Trophoblast cell (in vitro differentiated cells and primary cell): ENCODE data around the gene SLC25A28.
A peak's percentile ranks its signal among the peaks of the same experiment; 100 is the strongest.

Source experiments
- DNase-seq, 2 donors: peaks; one replicate each; pipeline ENCODE4 v3.0.0-alpha.2; 2016
- H2AFZ ChIP-seq: 2 replicates; pipeline ENCODE4 v1.6.1; 2013; ENCODE audit warnings: low read length, moderate library complexity, mild to moderate bottlenecking; ENCODE audit not compliant: insufficient read depth, poor library complexity
- H2AK5ac ChIP-seq: 2 replicates; pipeline ENCODE4 v1.6.1; 2013; ENCODE audit warnings: mild to moderate bottlenecking, low read length
- H2BK120ac ChIP-seq: 2 replicates; pipeline ENCODE4 v1.6.1; 2013; ENCODE audit warnings: low read length, mild to moderate bottlenecking, moderate library complexity; ENCODE audit not compliant: insufficient read depth, poor library complexity
- H2BK12ac ChIP-seq: 2 replicates; pipeline ENCODE4 v1.6.1; 2013; ENCODE audit warnings: mild to moderate bottlenecking, low read length, moderate library complexity
- H2BK5ac ChIP-seq: 2 replicates; pipeline ENCODE4 v1.6.1; 2013; ENCODE audit warnings: low read length, low read depth, moderate library complexity, mild to moderate bottlenecking; ENCODE audit not compliant: poor library complexity
- H3K14ac ChIP-seq: 2 replicates; pipeline ENCODE4 v1.6.1; 2013; ENCODE audit warnings: mild to moderate bottlenecking, low read length
- H3K18ac ChIP-seq: 2 replicates; pipeline ENCODE4 v1.6.1; 2013; ENCODE audit warnings: mild to moderate bottlenecking, low read length
- H3K23ac ChIP-seq: 2 replicates; pipeline ENCODE4 v1.6.1; 2013; ENCODE audit warnings: low read length
- H3K27ac ChIP-seq: 2 replicates; pipeline ENCODE4 v1.5.1; 2013; ENCODE audit warnings: low read depth, mild to moderate bottlenecking, inconsistent platforms, low read length, moderate library complexity
- H3K27me3 ChIP-seq: 2 replicates; pipeline ENCODE4 v1.6.1; 2013; ENCODE audit warnings: inconsistent platforms, mild to moderate bottlenecking, low read length, moderate library complexity; ENCODE audit not compliant: insufficient read depth
- H3K36me3 ChIP-seq, 2 experiments: 1 replicate in 1 of 2; 2 replicates in 1 of 2; pipeline ENCODE4 v1.6.1; 2013; ENCODE audit warnings: low read length in 2 of 2, mild to moderate bottlenecking in 2 of 2, moderate library complexity in 1 of 2; ENCODE audit not compliant: insufficient read depth in 2 of 2, control insufficient read depth in 1 of 2
- H3K4ac ChIP-seq: 2 replicates; pipeline ENCODE4 v1.6.1; 2013; ENCODE audit warnings: low read depth, mild to moderate bottlenecking, low read length, moderate library complexity
- H3K4me1 ChIP-seq, 2 experiments: 1 replicate in 1 of 2; 2 replicates in 1 of 2; pipeline ENCODE4 v1.6.1; 2013; ENCODE audit warnings: low read length in 2 of 2, mild to moderate bottlenecking in 2 of 2, moderate library complexity in 1 of 2; ENCODE audit not compliant: insufficient read depth in 2 of 2, control insufficient read depth in 1 of 2
- H3K4me2 ChIP-seq: 2 replicates; pipeline ENCODE4 v1.6.1; 2013; ENCODE audit warnings: inconsistent platforms, mild to moderate bottlenecking, low read length, moderate library complexity
- H3K4me3 ChIP-seq: 2 replicates; pipeline ENCODE4 v1.5.1; 2013; ENCODE audit warnings: mild to moderate bottlenecking, low read depth, low read length, inconsistent platforms
- H3K79me1 ChIP-seq: one replicate; pipeline ENCODE4 v1.6.1; 2013; ENCODE audit warnings: low read length
- H3K79me2 ChIP-seq: 2 replicates; pipeline ENCODE4 v1.6.1; 2013; ENCODE audit warnings: low read length, mild to moderate bottlenecking; ENCODE audit not compliant: control insufficient read depth, insufficient read depth, poor library complexity
- H3K9ac ChIP-seq: 2 replicates; pipeline ENCODE4 v1.6.1; 2013; ENCODE audit warnings: mild to moderate bottlenecking, low read length
- H3K9me3 ChIP-seq: 2 replicates; pipeline ENCODE4 v1.6.1; 2013; ENCODE audit warnings: low read depth, mild to moderate bottlenecking, control low read depth, inconsistent platforms, low read length; ENCODE audit not compliant: insufficient read depth
- H4K12ac ChIP-seq: 2 replicates; pipeline ENCODE4 v1.6.1; 2013; ENCODE audit warnings: low read depth, mild to moderate bottlenecking, low read length, moderate library complexity
- H4K8ac ChIP-seq: 2 replicates; pipeline ENCODE4 v1.6.1; 2013; ENCODE audit warnings: low read depth, mild to moderate bottlenecking, low read length, moderate library complexity
- H4K91ac ChIP-seq: one replicate; pipeline ENCODE4 v1.6.1; 2013; ENCODE audit warnings: low read depth, mild to moderate bottlenecking, low read length, moderate library complexity
- WGBS: extraction: QIAGEN DNeasy Blood & Tissue Kit; methylation state at CpG from one replicate; pipeline ENCODE4 v1.1.7; 2013; ENCODE audit warnings: missing lambda C conversion rate; ENCODE audit not compliant: insufficient read length, insufficient coverage; ENCODE audit errors: extremely low coverage; 5-methylcytosine and 5-hydroxymethylcytosine counted together

The SLC25A28 gene

GRCh38 chr10:99623919-99624318 is 3.7 kb upstream of the SLC25A28 start:
- H3K9ac ChIP-seq, result no peak overlapping the region
- H3K4me2 ChIP-seq, result no peak overlapping the region
- no peak overlapping the region for H3K27ac ChIP-seq
- DNase-seq, result no peak
- H2BK5ac ChIP-seq, result no peak overlapping the region
- no peak overlapping the region for H2BK12ac ChIP-seq
- H4K8ac ChIP-seq, result no peak overlapping the region
- no peak overlapping the region for H4K12ac ChIP-seq
- H3K9me3 ChIP-seq, result no peaks in the 10 kb centered on the region
- peaks cover 8% of the 10 kb centered on the region for H3K79me2 ChIP-seq
- H3K79me1 ChIP-seq, result peaks cover 11% of the 10 kb centered on the region
- H3K4me1 ChIP-seq, result peaks cover 2 to 4% of the 10 kb centered on the region in 2 experiments
- H2BK120ac ChIP-seq, result no peak overlapping the region
- no peak overlapping the region for H3K18ac ChIP-seq
- no peak overlapping the region for H3K4me3 ChIP-seq
- no peaks in the 10 kb centered on the region for H3K36me3 ChIP-seq
- no peak overlapping the region for H2AFZ ChIP-seq
- H4K91ac ChIP-seq, result no peak overlapping the region
- no peaks in the 10 kb centered on the region for H3K27me3 ChIP-seq
- no peak overlapping the region for H3K14ac ChIP-seq
- H3K23ac ChIP-seq, result no peak overlapping the region
- no peak overlapping the region for H3K4ac ChIP-seq
- no peak overlapping the region for H2AK5ac ChIP-seq

- Histone ChIP-seq H2AFZ (peak overlapping the region; percentile 85), H3K79me2 (peaks cover 8% of the 10 kb centered on the region), H3K4ac (no peak overlapping the region), H3K9me3 (no peaks in the 10 kb centered on the region), H3K4me3 (peak overlapping the region; percentile 82), H3K14ac (peak overlapping the region; percentile 78), H4K91ac (peak overlapping the region; percentile 80), H3K4me1 (peaks cover 2 to 4% of the 10 kb centered on the region in 2 experiments), H3K23ac (no peak overlapping the region), H2BK12ac (peak overlapping the region; percentile 50), H3K27ac (peak overlapping the region; percentile 92), H3K4me2 (peak overlapping the region; percentile 71), H2BK5ac (peak overlapping the region; percentile 77), H2BK120ac (peak overlapping the region; percentile 64), H2AK5ac (no peak overlapping the region), H4K8ac (peak overlapping the region; percentile 93), H3K18ac (peak overlapping the region; percentile 35), H4K12ac (peak overlapping the region; percentile 90), H3K27me3 (no peaks in the 10 kb centered on the region), H3K79me1 (peaks cover 11% of the 10 kb centered on the region), H3K9ac (peak overlapping the region; percentile 50), H3K36me3 (no peaks in the 10 kb centered on the region)
- WGBS, result no CpG with 5 or more reads among the region's 31 CpGs
- DNase-seq, result no peak
These were observed 1.4 kb upstream of the SLC25A28 start for GRCh38 chr10:99621454-99622251.

- Histone ChIP-seq H3K27me3 (no peaks in the 10 kb centered on the region), H3K18ac (peak overlapping the region; percentile 87), H4K12ac (peak overlapping the region; percentile 90), H3K4me1 (peaks cover 2 to 4% of the 10 kb centered on the region in 2 experiments), H3K23ac (no peak overlapping the region), H2BK120ac (peak overlapping the region; percentile 91), H3K27ac (peak overlapping the region; percentile 92), H3K4me3 (peak overlapping the region; percentile 82), H2AFZ (peak overlapping the region; percentile 85), H2AK5ac (peak overlapping the region; percentile 18), H3K9me3 (no peaks in the 10 kb centered on the region), H2BK12ac (peak overlapping the region; percentile 18), H3K14ac (peak overlapping the region; percentile 81), H2BK5ac (peak overlapping the region; percentile 88), H3K9ac (peak overlapping the region; percentile 84), H4K8ac (peak overlapping the region; percentile 93), H3K36me3 (no peaks in the 10 kb centered on the region), H3K4me2 (peak overlapping the region; percentile 71), H3K4ac (peak overlapping the region; percentile 25), H3K79me2 (peaks cover 8% of the 10 kb centered on the region), H3K79me1 (peaks cover 11% of the 10 kb centered on the region), H4K91ac (peak overlapping the region; percentile 80)
- no CpG with 5 or more reads among the region's 78 CpGs for WGBS
- peak; percentile 94 to 97 for DNase-seq
These were observed 643 bp upstream of the SLC25A28 start for GRCh38 chr10:99620711-99621453.

GRCh38 chr10:99619090-99619800 is 994 bp downstream of the SLC25A28 start:
- peak overlapping the region; percentile 94 for H3K4me2 ChIP-seq
- no peak overlapping the region for H3K14ac ChIP-seq
- no peak overlapping the region for H4K91ac ChIP-seq
- peaks cover 8% of the 10 kb centered on the region for H3K79me2 ChIP-seq
- no peak for DNase-seq
- no peak overlapping the region for H2BK120ac ChIP-seq
- WGBS, result 100% methylated on average over 1 of the region's 9 CpGs
- no peak overlapping the region for H2AK5ac ChIP-seq
- H3K79me1 ChIP-seq, result peaks cover 11% of the 10 kb centered on the region
- H3K36me3 ChIP-seq, result no peaks in the 10 kb centered on the region
- peak overlapping the region; percentile 15 for H3K9ac ChIP-seq
- H4K12ac ChIP-seq, result no peak overlapping the region
- no peak overlapping the region for H2BK5ac ChIP-seq
- H2AFZ ChIP-seq, result no peak overlapping the region
- no peak overlapping the region for H3K18ac ChIP-seq
- no peaks in the 10 kb centered on the region for H3K9me3 ChIP-seq
- H3K4me1 ChIP-seq, result peaks cover 2 to 4% of the 10 kb centered on the region in 2 experiments
- no peaks in the 10 kb centered on the region for H3K27me3 ChIP-seq
- peak overlapping the region; percentile 40 for H3K4ac ChIP-seq
- no peak overlapping the region for H3K27ac ChIP-seq
- peak overlapping the region; percentile 94 for H3K4me3 ChIP-seq
- no peak overlapping the region for H2BK12ac ChIP-seq
- no peak overlapping the region for H3K23ac ChIP-seq
- H4K8ac ChIP-seq, result no peak overlapping the region
